Adrenal gland (tissue), 12 donors: ENCODE measurements around the gene IARS2. TPM values are rescaled to one million over a fixed set of nuclear protein-coding genes. Genes with fewer than 3 reads are reported as not detected.

Experiments
- DNase-seq, 7 donors: peaks; one replicate each; pipeline ENCODE4 v3.0.0-alpha.2; 2019 to 2020
- H3K27ac ChIP-seq, 5 donors: fragments of 200-600 bp; sonication (generic) in 4 of 5; 1 replicate in 3 of 5; 2 replicates in 2 of 5; pipeline versions ENCODE4 v1.5.1 to v1.8.0; 2016 to 2020; ENCODE audit warnings: mild to moderate bottlenecking in 1 of 5
- H3K27me3 ChIP-seq: fragments of 200-600 bp; 2 replicates; pipeline ENCODE4 v1.8.0; 2021
- H3K36me3 ChIP-seq, 2 donors: fragments of 200-600 bp; replicated peaks in 1 of 2; 1 replicate in 1 of 2; 2 replicates in 1 of 2; pipeline versions ENCODE4 v1.5.1 to v1.8.0; 2018 to 2022
- H3K4me1 ChIP-seq, 2 donors: fragments of 200-600 bp; replicated peaks in 1 of 2; 1 replicate in 1 of 2; 2 replicates in 1 of 2; pipeline versions ENCODE4 v1.5.1 to v1.8.0; 2018 to 2021
- H3K4me3 ChIP-seq, 4 donors: fragments of 200-600 bp; sonication (generic) in 3 of 4; one replicate each; pipeline ENCODE4 v1.5.1; 2016 to 2018
- H3K9me3 ChIP-seq, 3 donors: fragments of 200-600 bp; sonication (generic) in 1 of 3; replicated peaks in 1 of 3; 1 replicate in 2 of 3; 2 replicates in 1 of 3; pipeline versions ENCODE4 v1.5.1 to v1.8.0; 2016 to 2021
- POLR2A ChIP-seq, 2 donors: fragments of 450-650 bp; IDR thresholded peaks; one replicate each; pipeline ENCODE4 v1.6.1; 2017; ENCODE audit warnings: antibody characterized with exemption in 2 of 2, mild to moderate bottlenecking in 2 of 2, moderate library complexity in 1 of 2
- WGBS, 4 donors: extraction: QIAGEN DNeasy Blood & Tissue Kit in 2 of 4; methylation state at CpG; one replicate each; pipeline versions ENCODE4 v1.1.5 to v1.1.7; 2013 to 2017; 5-methylcytosine and 5-hydroxymethylcytosine counted together
- intact Hi-C, 2 donors: fragments of 100-400 bp; cut with DNase I; formaldehyde crosslinking; loops; one replicate each; pipeline versions ENCODE4 v1.14.1 to v1.15.0; 2022 to 2023
- polyA plus RNA-seq, 3 donors: library from polyadenylated mRNA; stranded (reverse); fragments of 200-250 nt in 2 of 3; fragments of 350-450 nt in 1 of 3; fragmentation: Illumina TruSeq in 1 of 3; extraction: RNeasy Lipid Tissue Mini Kit (QIAGEN cat#74804) in 1 of 3; gene quantifications; one replicate each; pipeline ENCODE4 v1.2.3, GENCODE V29; 2013 to 2014
- total RNA-seq, 9 donors: library from RNA; depleted of rRNA in 4 of 9; stranded (reverse); fragments of >200 nt in 4 of 9; fragments of 120-200 nt in 1 of 9; fragmentation: NEBNext Ultra II Directional in 1 of 9; extraction: Animal tissue kit (Norgen Biotek cat#: 25700) in 1 of 9; gene quantifications; one replicate each; pipeline versions ENCODE4 v1.1.0 to v1.2.4, GENCODE V29; 2013 to 2023
- TF ChIP-seq, protein P1 (sequence below), 6 experiments: fragments of 450-650 bp in 4 of 6; fragments of 200-600 bp in 2 of 6; sonication (generic) in 1 of 6; IDR thresholded peaks; 1 replicate in 5 of 6; 2 replicates in 1 of 6; pipeline versions ENCODE4 v1.5.1 to v1.8.0; 2016 to 2021; ENCODE audit warnings: antibody characterized with exemption in 6 of 6, mild to moderate bottlenecking in 2 of 6, moderate library complexity in 1 of 6
- donor health status: healthy with polysubstance abuse.
- donor health status: Bipolar disorder and iron deficiency.
- donor health status: DM: yes; HTN: yes; CAD: no.
- donor health status: DM: no; HTN: no; CAD: no.
- donor health status: DM: no; HTN: no; CAD: no.
- donor health status: DM: yes; HTN: yes; CAD: no.

The IARS2 gene
- total and polyA plus RNA-seq, 12 donors: 11.8 to 133 (median 89.9) TPM

DNA sequence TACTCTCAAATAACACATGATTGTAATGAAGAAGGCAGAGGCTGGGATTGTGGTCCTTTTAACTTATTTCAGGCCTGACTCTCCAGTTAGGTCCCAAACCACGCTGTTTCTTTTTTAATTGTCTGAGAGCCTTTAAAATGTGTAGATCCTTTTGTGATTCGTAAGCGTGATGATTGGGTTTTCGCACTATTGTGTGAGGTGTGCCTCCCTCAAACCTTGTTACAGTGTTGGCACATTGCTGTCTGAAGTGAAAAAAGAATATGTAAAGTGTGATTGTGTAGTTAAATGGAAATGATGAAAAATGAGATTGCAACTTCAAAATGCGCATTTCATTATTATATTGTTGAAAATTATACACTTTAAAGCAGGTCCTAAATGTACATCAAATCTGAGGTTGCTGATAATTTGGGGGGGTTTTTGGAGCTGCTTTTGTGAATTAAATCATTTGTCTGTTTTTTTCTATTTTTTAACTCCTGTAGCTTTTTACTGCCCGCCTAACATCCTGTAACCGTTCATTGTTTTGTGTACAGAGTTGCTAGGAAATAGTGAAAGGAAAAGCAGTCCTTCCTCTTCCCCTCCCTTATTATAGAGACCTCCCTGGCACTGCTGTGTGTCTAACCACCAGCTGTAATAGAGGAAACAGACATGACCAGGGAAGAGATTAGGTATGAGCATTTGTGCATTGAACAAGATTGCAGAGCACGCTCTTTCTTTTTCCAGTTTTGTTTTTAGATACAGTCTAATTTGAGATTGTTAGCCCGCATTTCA is 43.3 kb downstream of the IARS2 start:
- WGBS, 4 donors: 76 to 82% (median 76%) methylated on average over 9 of the region's 9 CpGs
- DNase-seq: no peak
- no peak overlapping the region for H3K4me3 ChIP-seq
- H3K27me3 ChIP-seq: no peaks in the 10 kb centered on the region
- intact Hi-C loops: no loop called here
- H3K4me1 ChIP-seq: peaks cover 0 to 5% of the 10 kb centered on the region in 2 donors
- no peak overlapping the region for H3K27ac ChIP-seq
- TF ChIP-seq, protein P1, sequence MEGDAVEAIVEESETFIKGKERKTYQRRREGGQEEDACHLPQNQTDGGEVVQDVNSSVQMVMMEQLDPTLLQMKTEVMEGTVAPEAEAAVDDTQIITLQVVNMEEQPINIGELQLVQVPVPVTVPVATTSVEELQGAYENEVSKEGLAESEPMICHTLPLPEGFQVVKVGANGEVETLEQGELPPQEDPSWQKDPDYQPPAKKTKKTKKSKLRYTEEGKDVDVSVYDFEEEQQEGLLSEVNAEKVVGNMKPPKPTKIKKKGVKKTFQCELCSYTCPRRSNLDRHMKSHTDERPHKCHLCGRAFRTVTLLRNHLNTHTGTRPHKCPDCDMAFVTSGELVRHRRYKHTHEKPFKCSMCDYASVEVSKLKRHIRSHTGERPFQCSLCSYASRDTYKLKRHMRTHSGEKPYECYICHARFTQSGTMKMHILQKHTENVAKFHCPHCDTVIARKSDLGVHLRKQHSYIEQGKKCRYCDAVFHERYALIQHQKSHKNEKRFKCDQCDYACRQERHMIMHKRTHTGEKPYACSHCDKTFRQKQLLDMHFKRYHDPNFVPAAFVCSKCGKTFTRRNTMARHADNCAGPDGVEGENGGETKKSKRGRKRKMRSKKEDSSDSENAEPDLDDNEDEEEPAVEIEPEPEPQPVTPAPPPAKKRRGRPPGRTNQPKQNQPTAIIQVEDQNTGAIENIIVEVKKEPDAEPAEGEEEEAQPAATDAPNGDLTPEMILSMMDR (IDR thresholded peaks at IDR 0.05): no peak
- no peak for TF ChIP-seq POLR2A (IDR thresholded peaks at IDR 0.05)
- peaks cover 0 to 55% of the 10 kb centered on the region in 2 donors for H3K36me3 ChIP-seq
- H3K9me3 ChIP-seq: no peaks in the 10 kb centered on the region

DNA sequence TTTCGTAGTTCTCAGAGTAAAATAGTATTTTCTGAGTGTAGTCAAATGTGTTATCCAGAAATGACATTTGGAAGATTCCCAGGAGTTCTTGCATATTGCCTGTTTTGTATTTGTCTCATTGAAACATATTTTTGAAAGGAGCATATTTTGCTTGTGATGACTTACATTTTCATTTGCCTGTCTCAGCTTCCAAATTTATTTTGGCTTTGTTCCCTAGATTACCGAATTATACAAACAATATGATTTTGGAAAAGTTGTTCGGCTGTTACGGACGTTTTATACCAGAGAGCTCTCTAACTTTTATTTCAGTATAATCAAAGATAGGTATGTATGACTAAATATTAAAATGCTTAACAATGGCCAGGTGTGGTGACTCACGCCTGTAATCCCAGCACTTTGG is 46.0 kb downstream of the IARS2 start:
- H3K4me3 ChIP-seq: no peak overlapping the region

GRCh38 chr1:220144051-220144450 is 50.1 kb downstream of the IARS2 start:
- intact Hi-C loops: no loop called here
- H3K9me3 ChIP-seq: no peaks in the 10 kb centered on the region
- no peak for TF ChIP-seq POLR2A (IDR thresholded peaks at IDR 0.05)
- TF ChIP-seq, protein P1 (IDR thresholded peaks at IDR 0.05): no peak
- no peaks in the 10 kb centered on the region for H3K27me3 ChIP-seq
- H3K4me1 ChIP-seq: no peaks in the 10 kb centered on the region
- 85 to 99% (median 94%) methylated on average over 5 of the region's 5 CpGs for WGBS, 4 donors
- DNase-seq: no peak
- H3K27ac ChIP-seq: no peak overlapping the region
- H3K4me3 ChIP-seq: no peak overlapping the region
- H3K36me3 ChIP-seq: peaks cover 0 to 32% of the 10 kb centered on the region in 2 donors

More for the DNA sequence above, 46.0 kb downstream of the IARS2 start:
- H3K27ac ChIP-seq: no peak overlapping the region
- peaks cover 0 to 5% of the 10 kb centered on the region in 2 donors for H3K4me1 ChIP-seq
- H3K9me3 ChIP-seq: no peaks in the 10 kb centered on the region
- no peak for DNase-seq
- intact Hi-C loops: no loop called here
- no peak for TF ChIP-seq POLR2A (IDR thresholded peaks at IDR 0.05)
- TF ChIP-seq, protein P1 (IDR thresholded peaks at IDR 0.05): no peak
- WGBS, 4 donors: 77 to 83% (median 80%) methylated on average over 6 of the region's 6 CpGs
- H3K27me3 ChIP-seq: no peaks in the 10 kb centered on the region
- peaks cover 0 to 51% of the 10 kb centered on the region in 2 donors for H3K36me3 ChIP-seq

DNA sequence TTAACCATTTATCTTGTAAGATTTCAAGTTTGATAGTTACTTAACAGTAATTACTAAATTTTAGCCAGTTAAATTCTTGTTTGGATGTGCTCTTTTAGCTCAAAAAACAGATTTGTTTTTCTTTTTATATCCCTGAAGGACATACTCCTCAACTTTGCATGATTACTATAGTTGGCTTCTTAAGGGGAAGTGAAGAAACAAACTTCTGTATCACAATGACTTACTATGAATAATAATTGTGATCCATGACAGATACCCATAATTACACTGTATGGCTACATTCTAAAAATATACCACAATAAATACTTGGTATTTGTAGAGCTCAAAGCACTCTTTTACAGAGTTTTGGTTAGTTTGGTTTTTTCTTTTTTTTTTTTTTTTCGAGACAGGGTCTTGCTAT is 55.8 kb downstream of the IARS2 start:
- H3K4me1 ChIP-seq: peaks cover 0 to 5% of the 10 kb centered on the region in 2 donors

More for the DNA sequence above, 55.8 kb downstream of the IARS2 start:
- no peak for DNase-seq
- no peak for TF ChIP-seq POLR2A (IDR thresholded peaks at IDR 0.05)
- TF ChIP-seq, protein P1 (IDR thresholded peaks at IDR 0.05): no peak
- 87 to 92% (median 89%) methylated on average over 1 of the region's 1 CpG for WGBS, 4 donors
- H3K4me3 ChIP-seq: no peak overlapping the region
- no peak overlapping the region for H3K27ac ChIP-seq
- intact Hi-C loops: loop anchor here in 1 of 2 donors (10.0 kb wide), 1 partner anchor 45 kb away; no protein-coding TSS in a partner anchor
- H3K9me3 ChIP-seq: no peaks in the 10 kb centered on the region
- H3K27me3 ChIP-seq: no peaks in the 10 kb centered on the region
- H3K36me3 ChIP-seq: peaks cover 0 to 33% of the 10 kb centered on the region in 2 donors
